Stomach (tissue), 9 donors: ENCODE data around the gene EI24. TPM values are rescaled to one million over a fixed set of nuclear protein-coding genes. Genes with fewer than 3 reads are reported as not detected.

Experiments
- DNase-seq, 2 donors: peaks; one replicate each; pipeline versions ENCODE4 v3.0.0 to v3.0.0-alpha.2; 2013 to 2019
- H3K27ac ChIP-seq, 5 donors: fragments of 200-600 bp in 4 of 5; sonication (generic) in 4 of 5; one replicate each; pipeline ENCODE4 v1.5.1; 2013 to 2019; ENCODE audit warnings: mild to moderate bottlenecking in 1 of 5, moderate library complexity in 1 of 5
- H3K27me3 ChIP-seq, 3 donors: fragments of 200-600 bp; sonication (generic); one replicate each; pipeline ENCODE4 v1.5.1; 2017 to 2019; ENCODE audit warnings: mixed run types in 1 of 3
- H3K36me3 ChIP-seq, 4 donors: fragments of 200-600 bp; sonication (generic); 1 replicate in 3 of 4; 2 replicates in 1 of 4; pipeline ENCODE4 v1.5.1; 2016 to 2019
- H3K4me1 ChIP-seq, 4 donors: fragments of 200-600 bp; sonication (generic); one replicate each; pipeline ENCODE4 v1.5.1; 2016 to 2019
- H3K4me3 ChIP-seq, 4 donors: fragments of 200-600 bp; sonication (generic) in 3 of 4; one replicate each; pipeline ENCODE4 v1.5.1; 2016 to 2019; ENCODE audit warnings: mild to moderate bottlenecking in 1 of 4
- H3K9me3 ChIP-seq, 4 donors: fragments of 200-600 bp; sonication (generic); one replicate each; pipeline ENCODE4 v1.5.1; 2016 to 2019
- CTCF ChIP-seq, 7 experiments: fragments of 450-650 bp in 4 of 7; fragments of 200-600 bp in 3 of 7; sonication (generic) in 3 of 7; IDR thresholded peaks; one replicate each; pipeline ENCODE4 v1.5.1; 2016 to 2019; ENCODE audit warnings: antibody characterized with exemption in 7 of 7, control low read depth in 2 of 7, mild to moderate bottlenecking in 1 of 7
- EP300 ChIP-seq: sonication (generic); formaldehyde crosslinking; IDR thresholded peaks from one replicate; pipeline ENCODE4 v1.6.1; 2017; ENCODE audit warnings: antibody characterized with exemption
- POLR2A ChIP-seq, 4 donors: fragments of 450-650 bp; IDR thresholded peaks; one replicate each; pipeline ENCODE4 v1.6.1; 2016; ENCODE audit warnings: antibody characterized with exemption in 4 of 4, control low read depth in 2 of 4, mild to moderate bottlenecking in 1 of 4, moderate library complexity in 1 of 4
- POLR2AphosphoS5 ChIP-seq, 3 donors: sonication (generic); formaldehyde crosslinking; IDR thresholded peaks; one replicate each; pipeline ENCODE4 v1.6.1; 2016; ENCODE audit warnings: antibody characterized with exemption in 3 of 3
- WGBS, 5 donors: extraction: QIAGEN DNeasy Blood & Tissue Kit in 3 of 5; methylation state at CpG; one replicate each; pipeline versions ENCODE4 v1.1.5 to v1.1.7; 2013 to 2018; 5-methylcytosine and 5-hydroxymethylcytosine counted together
- intact Hi-C: fragments of 100-400 bp; cut with DNase I; formaldehyde crosslinking; loops from one replicate; pipeline ENCODE4 v1.15.1; 2023; ENCODE audit warnings: low total_unique reads
- polyA plus RNA-seq, 3 donors: library from polyadenylated mRNA; stranded (reverse); fragments of 200-250 nt; gene quantifications; one replicate each; pipeline ENCODE4 v1.2.3, GENCODE V29; 2013
- total RNA-seq, 5 donors: library from RNA; depleted of rRNA; stranded (reverse); fragments of >200 nt; gene quantifications; one replicate each; pipeline versions ENCODE4 v1.1.0 to v1.2.3, GENCODE V29; 2014 to 2016
- donor health status: healthy with polysubstance abuse.
- donor health status: Bipolar disorder and iron deficiency.
- donor health status: healthy.

EI24 gene
- total and polyA plus RNA-seq, 8 donors, result 42.8 to 169 (median 87.7) TPM

DNA sequence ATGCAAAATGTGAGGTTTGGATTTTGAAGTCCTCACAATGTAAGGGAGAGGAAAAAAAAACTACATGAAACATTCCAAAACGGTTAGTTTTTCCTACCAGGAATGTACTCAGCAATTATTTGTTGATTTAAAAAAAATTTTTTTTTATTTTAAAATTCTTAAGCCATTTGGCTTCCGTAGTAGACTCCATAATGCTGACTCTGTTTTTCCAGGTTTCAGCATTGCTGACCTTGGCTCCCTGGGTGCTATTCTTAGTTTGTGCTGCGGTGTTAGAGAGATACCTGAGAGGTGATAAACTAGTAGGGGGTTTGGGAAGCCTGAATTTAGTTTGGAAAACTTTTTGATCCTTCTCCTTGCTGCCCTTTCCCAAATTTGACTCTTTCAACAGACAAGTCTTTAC is 33.9 kb downstream of the EI24 start:
- Histone ChIP-seq H3K4me1 (no peaks in the 10 kb centered on the region), H3K4me3 (no peak overlapping the region), H3K27me3 (no peaks in the 10 kb centered on the region), H3K9me3 (no peaks in the 10 kb centered on the region), H3K27ac (no peak overlapping the region), H3K36me3 (peaks cover 86 to 100% (median 100%) of the 10 kb centered on the region in 4 donors)
- intact Hi-C loops, result no loop called here
- DNase-seq, result no peak
- TF ChIP-seq CTCF (IDR thresholded peaks at IDR 0.05), result no peak
- no peak for TF ChIP-seq POLR2AphosphoS5 (IDR thresholded peaks at IDR 0.05)
- TF ChIP-seq EP300, result no peak
- TF ChIP-seq POLR2A (IDR thresholded peaks at IDR 0.05), result no peak
- WGBS, 5 donors, result 72 to 84% (median 76%) methylated on average over 3 of the region's 3 CpGs

GRCh38 chr11:125605417-125605816 is 36.1 kb downstream of the EI24 start:
- no peaks in the 10 kb centered on the region for H3K4me1 ChIP-seq
- no peaks in the 10 kb centered on the region for H3K9me3 ChIP-seq
- no peak overlapping the region for H3K27ac ChIP-seq
- no peak for DNase-seq
- TF ChIP-seq POLR2A (IDR thresholded peaks at IDR 0.05) (no peak), EP300 (no peak), POLR2AphosphoS5 (IDR thresholded peaks at IDR 0.05) (no peak), CTCF (IDR thresholded peaks at IDR 0.05) (no peak)
- no peaks in the 10 kb centered on the region for H3K27me3 ChIP-seq
- H3K4me3 ChIP-seq, result no peak overlapping the region
- peaks cover 90 to 100% (median 100%) of the 10 kb centered on the region in 4 donors for H3K36me3 ChIP-seq
- intact Hi-C loops, result no loop called here

- peaks cover 86 to 100% (median 100%) of the 10 kb centered on the region in 4 donors for H3K36me3 ChIP-seq
- TF ChIP-seq CTCF (IDR thresholded peaks at IDR 0.05) (no peak), EP300 (no peak), POLR2AphosphoS5 (IDR thresholded peaks at IDR 0.05) (no peak), POLR2A (IDR thresholded peaks at IDR 0.05) (no peak)
- H3K27ac ChIP-seq, result no peak overlapping the region
- DNase-seq, result no peak
- H3K9me3 ChIP-seq, result no peaks in the 10 kb centered on the region
- H3K4me1 ChIP-seq, result no peaks in the 10 kb centered on the region
- no peaks in the 10 kb centered on the region for H3K27me3 ChIP-seq
- H3K4me3 ChIP-seq, result no peak overlapping the region
- intact Hi-C loops, result no loop called here
- WGBS, 5 donors, result 75 to 84% (median 78%) methylated on average over 7 of the region's 7 CpGs
These were observed 40.3 kb downstream of the EI24 start for GRCh38 chr11:125609545-125609944.

GRCh38 chr11:125618383-125618782 is 49.1 kb downstream of the EI24 start:
- intact Hi-C loops, result no loop called here
- WGBS, 5 donors, result 90 to 95% (median 90%) methylated on average over 4 of the region's 4 CpGs

More at GRCh38 chr11:125618383-125618782, 49.1 kb downstream of the EI24 start:
- TF ChIP-seq EP300, result no peak
- TF ChIP-seq POLR2A (IDR thresholded peaks at IDR 0.05), result no peak
- TF ChIP-seq CTCF (IDR thresholded peaks at IDR 0.05), result no peak
- TF ChIP-seq POLR2AphosphoS5 (IDR thresholded peaks at IDR 0.05), result no peak
- H3K4me3 ChIP-seq, result no peak overlapping the region
- H3K4me1 ChIP-seq, result peaks cover 0 to 6% (median 0%) of the 10 kb centered on the region in 4 donors
- DNase-seq, result no peak
- H3K27ac ChIP-seq, result no peak overlapping the region
- H3K36me3 ChIP-seq, result peaks cover 56 to 93% (median 90%) of the 10 kb centered on the region in 4 donors
- no peaks in the 10 kb centered on the region for H3K27me3 ChIP-seq
- no peaks in the 10 kb centered on the region for H3K9me3 ChIP-seq
